GM15510 (cell line): ENCODE results near the gene GRIA1.

Experiments
- POLR2A ChIP-seq: IDR thresholded peaks from 3 replicates; pipeline ENCODE4 v1.6.1; 2011; ENCODE audit warnings: borderline replicate concordance; ENCODE audit not compliant: insufficient read length; ENCODE audit errors: extremely low read depth

The GRIA1 gene

DNA sequence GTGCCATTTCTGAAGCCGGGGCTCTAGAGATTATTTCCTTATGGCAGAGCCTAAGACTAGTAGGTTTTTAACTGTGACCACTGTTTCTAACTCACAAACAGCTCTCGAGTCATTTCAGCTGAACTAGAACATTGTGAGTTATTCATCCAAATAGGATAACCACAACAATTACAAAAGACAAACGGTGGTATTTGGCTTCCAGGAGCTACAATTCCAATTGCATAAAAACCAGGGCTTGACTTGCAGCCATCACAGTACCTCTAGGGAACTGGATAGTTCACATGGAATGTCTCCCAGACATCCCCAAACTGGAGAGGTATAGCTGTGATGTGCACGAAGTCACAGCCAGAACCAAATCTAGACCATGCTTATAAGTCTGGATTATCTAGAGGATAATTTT, 323.4 kb downstream of the GRIA1 start:
- no peak for TF ChIP-seq POLR2A

GRCh38 chr5:153816870-153817269, 326.4 kb downstream of the GRIA1 start:
- no peak for TF ChIP-seq POLR2A

DNA sequence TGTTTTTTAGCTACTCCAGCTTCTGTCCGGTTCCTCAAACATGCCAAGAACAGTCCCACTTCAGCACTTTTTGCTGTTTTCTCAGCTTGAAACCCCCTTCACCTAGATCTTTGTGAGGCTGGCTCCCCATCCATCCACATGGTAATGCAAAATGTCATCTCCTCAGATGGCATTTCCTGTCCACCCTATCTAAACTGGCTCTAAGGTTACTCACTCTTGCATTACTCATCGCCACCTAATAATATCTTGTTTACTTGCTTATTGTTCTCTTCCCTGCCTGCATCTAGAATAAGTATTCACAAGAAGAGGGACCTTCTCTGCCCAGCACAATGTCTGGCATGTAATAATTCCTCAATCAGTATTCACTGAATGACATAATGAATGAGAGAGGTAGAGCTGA, 328.2 kb downstream of the GRIA1 start:
- TF ChIP-seq POLR2A: no peak

GRCh38 chr5:153823036-153823435, 332.6 kb downstream of the GRIA1 start:
- TF ChIP-seq POLR2A: no peak

DNA sequence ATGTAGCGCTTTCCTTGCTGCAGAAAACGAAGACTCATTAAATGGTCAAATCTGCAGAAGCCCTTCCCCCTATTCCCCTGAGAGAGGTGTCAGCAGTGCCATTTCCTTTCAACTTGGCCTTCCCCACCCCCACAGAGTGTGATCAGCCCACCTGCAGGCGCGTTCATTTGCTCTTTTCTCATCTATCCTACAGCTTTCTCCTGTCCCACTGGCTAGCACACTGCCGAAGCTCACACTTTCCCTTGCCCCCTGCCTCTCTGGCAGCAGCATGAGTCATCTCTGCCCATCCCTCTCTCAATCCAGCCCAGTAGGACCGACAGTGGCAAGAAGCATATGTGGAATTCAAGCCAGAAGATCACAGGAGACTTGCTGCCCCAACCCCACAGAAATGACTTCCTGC, 334.4 kb downstream of the GRIA1 start:
- TF ChIP-seq POLR2A: no peak

DNA sequence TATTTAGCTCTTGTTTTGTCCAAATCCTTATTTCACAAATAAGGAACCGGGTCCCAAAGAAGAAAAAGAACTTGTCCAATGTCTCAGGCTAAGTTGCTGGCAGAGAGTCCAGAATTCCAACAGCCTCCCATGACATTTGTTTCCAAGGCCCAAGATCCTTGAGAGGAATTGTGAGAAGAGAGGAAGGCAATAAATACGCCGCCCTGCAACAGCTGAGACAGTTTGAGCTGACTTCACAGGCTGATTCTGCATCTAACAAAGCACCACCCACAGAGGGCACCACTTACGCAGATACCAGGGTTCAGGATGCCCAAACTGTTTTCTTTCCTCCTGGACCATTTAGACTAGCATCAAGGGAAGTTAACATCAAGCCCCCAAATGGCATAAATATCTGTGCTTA, 336.9 kb downstream of the GRIA1 start:
- TF ChIP-seq POLR2A: no peak

DNA sequence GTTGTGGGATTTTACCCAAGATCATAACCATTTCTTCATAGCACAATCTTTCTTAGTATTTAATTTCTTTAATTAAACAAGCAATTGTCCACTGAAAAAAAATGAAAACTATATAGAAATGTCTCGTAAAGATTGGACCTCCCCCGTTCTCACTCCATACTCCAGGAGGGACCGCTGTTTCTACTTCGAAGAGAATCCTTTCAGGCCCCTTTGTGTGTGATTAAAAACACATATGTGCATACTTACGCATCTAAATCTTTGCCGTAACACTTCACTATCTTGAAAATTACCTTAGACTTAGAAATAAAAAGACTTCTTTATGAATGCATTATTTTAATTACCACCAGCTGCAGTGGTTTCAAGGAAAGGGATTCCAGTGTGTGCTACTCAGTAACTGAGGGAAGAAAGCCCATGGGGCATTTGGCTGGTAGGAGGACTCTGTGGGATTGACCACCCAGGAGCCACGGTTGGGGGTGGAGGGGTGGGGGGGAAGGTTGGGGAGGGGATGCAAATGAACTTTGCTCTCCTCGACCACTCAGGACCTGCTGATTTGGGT, 339.1 kb downstream of the GRIA1 start:
- no peak for TF ChIP-seq POLR2A

DNA sequence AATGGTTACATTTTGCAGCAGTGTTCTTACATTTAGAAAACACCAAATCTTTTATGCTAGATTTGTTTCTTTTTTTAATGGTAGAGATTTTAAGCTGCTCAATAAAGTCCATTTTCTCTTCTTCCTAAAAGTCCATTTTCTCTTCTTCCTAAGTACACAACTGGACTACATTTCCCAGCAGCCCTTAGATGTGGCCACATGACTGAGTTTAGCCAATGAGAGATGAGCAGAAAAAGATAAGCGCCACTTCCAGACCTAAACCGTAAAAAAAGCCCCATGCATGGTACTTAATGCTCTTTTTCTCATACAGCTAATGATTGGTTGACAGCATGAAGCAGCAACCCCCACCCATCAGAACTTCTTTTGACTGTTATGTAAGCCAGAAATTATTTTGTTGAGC, 341.5 kb downstream of the GRIA1 start:
- no peak for TF ChIP-seq POLR2A

GRCh38 chr5:153835891-153836515, 345.5 kb downstream of the GRIA1 start:
- no peak for TF ChIP-seq POLR2A

- no peak for TF ChIP-seq POLR2A
These were observed 369.9 kb downstream of the GRIA1 start for GRCh38 chr5:153860195-153860886.
